Endothelial cell of umbilical vein (primary cell): Measurements from ENCODE around the gene FHOD3. TPM values are rescaled to one million over a fixed set of nuclear protein-coding genes. Genes with fewer than 3 reads are reported as not detected.

Source experiments
- BruUV-seq: library from RNA; stranded (reverse); fragments of 400-500 nt; replicated peaks from 2 replicates; lab custom pipeline; 2021; lab: Mats Ljungman, UMichigan
- CTCF ChIA-PET: fragments of 300-600, 350-600 bp; sonication (Branson Sonifier 250); formaldehyde crosslinking; loops from one replicate; lab custom pipeline; 2021; ENCODE audit warnings: antibody characterized with exemption, inconsistent platforms; lab: Charles Lee
- POLR2A ChIA-PET: fragments of 300-600, 350-600 bp; sonication (Branson Sonifier 250); formaldehyde crosslinking; loops from one replicate; lab custom pipeline; 2021; ENCODE audit warnings: antibody characterized with exemption, inconsistent platforms; lab: Charles Lee
- DNase-seq: peaks from one replicate; pipeline ENCODE4 v3.0.0-alpha.2; 2011; ENCODE audit warnings: low read depth, low spot score
- FAIRE-seq: peaks from 2 replicates; lab custom pipeline; 2011; peaks lifted over from hg19 to GRCh38; lab: Jason Lieb, UNC
- H2AFZ ChIP-seq: 2 replicates; pipeline ENCODE4 v1.6.0; 2012; ENCODE audit warnings: low read depth, low read length, control low read depth, inconsistent platforms
- H3K27ac ChIP-seq: 2 replicates; pipeline ENCODE4 v1.5.1; 2011; ENCODE audit warnings: low read depth, mild to moderate bottlenecking, control low read depth, low read length, moderate library complexity; ENCODE audit not compliant: insufficient read depth
- H3K27me3 ChIP-seq, 2 experiments: 2 replicates each; pipeline versions ENCODE4 v1.6.0 to v1.6.1; 2011; ENCODE audit warnings: low read length in 2 of 2, mixed read lengths in 1 of 2; ENCODE audit not compliant: control insufficient read depth in 2 of 2, insufficient read depth in 2 of 2
- H3K36me3 ChIP-seq, 2 experiments: 2 replicates in 1 of 2; 3 replicates in 1 of 2; pipeline ENCODE4 v1.5.1; 2011; ENCODE audit warnings: low read length in 2 of 2, mild to moderate bottlenecking in 1 of 2, moderate library complexity in 1 of 2; ENCODE audit not compliant: control insufficient read depth in 2 of 2, insufficient read depth in 2 of 2; ENCODE audit errors: extremely low read depth in 1 of 2
- H3K4me1 ChIP-seq: 3 replicates; pipeline ENCODE4 v1.5.1; 2011; ENCODE audit warnings: mild to moderate bottlenecking, low read length; ENCODE audit not compliant: control insufficient read depth, insufficient read depth; ENCODE audit errors: extremely low read depth
- H3K4me2 ChIP-seq: 2 replicates; pipeline ENCODE4 v1.6.1; 2011; ENCODE audit warnings: low read length, control low read depth, mixed read lengths; ENCODE audit not compliant: insufficient read depth
- H3K4me3 ChIP-seq, 3 experiments: fragments of 200-600 bp in 1 of 3; sonication (generic), shearing (Covaris generic) in 1 of 3; replicated peaks in 1 of 3; 2 replicates each; pipeline ENCODE4 v1.5.1; 2011 to 2016; ENCODE audit warnings: control low read depth in 3 of 3, low read length in 3 of 3, mild to moderate bottlenecking in 2 of 3, inconsistent platforms in 1 of 3, low read depth in 1 of 3, moderate library complexity in 1 of 3; ENCODE audit not compliant: insufficient read depth in 1 of 3
- H3K79me2 ChIP-seq: 2 replicates; pipeline ENCODE4 v1.6.0; 2012; ENCODE audit warnings: low read length, inconsistent platforms; ENCODE audit not compliant: control insufficient read depth, insufficient read depth
- H3K9ac ChIP-seq: replicated peaks from 2 replicates; pipeline ENCODE3; 2011; ENCODE audit warnings: low read length, control low read depth; ENCODE audit not compliant: insufficient read depth; ENCODE audit errors: extremely low read depth
- H3K9me1 ChIP-seq: replicated peaks from 3 replicates; pipeline ENCODE4 v1.6.0; 2011; ENCODE audit warnings: mild to moderate bottlenecking, low read length; ENCODE audit not compliant: control insufficient read depth, insufficient read depth; ENCODE audit errors: extremely low read depth
- H3K9me3 ChIP-seq: replicated peaks from 2 replicates; pipeline ENCODE4 v1.5.1; 2012; ENCODE audit warnings: low read length, inconsistent platforms; ENCODE audit not compliant: control insufficient read depth, insufficient read depth
- H4K20me1 ChIP-seq: replicated peaks from 2 replicates; pipeline ENCODE3; 2011; ENCODE audit warnings: mild to moderate bottlenecking, low read length; ENCODE audit not compliant: control insufficient read depth, insufficient read depth; ENCODE audit errors: extremely low read depth
- EZH2 ChIP-seq: IDR thresholded peaks from 2 replicates; pipeline ENCODE4 v1.6.1; 2012; ENCODE audit warnings: borderline replicate concordance, low read depth, mild to moderate bottlenecking, moderate library complexity, low read length, inconsistent platforms; ENCODE audit not compliant: severe bottlenecking
- FOS ChIP-seq: IDR thresholded peaks from 2 replicates; pipeline ENCODE4 v1.6.1; 2011; ENCODE audit warnings: mild to moderate bottlenecking, low read length, moderate library complexity, borderline replicate concordance; ENCODE audit not compliant: insufficient read depth
- GATA2 ChIP-seq: IDR thresholded peaks from 2 replicates; pipeline ENCODE4 v1.7.0; 2011; ENCODE audit warnings: low read depth, mild to moderate bottlenecking, moderate library complexity, mixed read lengths, low read length; ENCODE audit not compliant: insufficient read length, insufficient read depth
- JUN ChIP-seq: IDR thresholded peaks from 2 replicates; pipeline ENCODE4 v1.6.1; 2011; ENCODE audit warnings: borderline replicate concordance, low read depth; ENCODE audit not compliant: insufficient read length, insufficient read depth
- MYC ChIP-seq: IDR thresholded peaks from one replicate; pipeline ENCODE4 v1.6.1; 2011; ENCODE audit warnings: mild to moderate bottlenecking, low read depth, low read length
- POLR2A ChIP-seq: IDR thresholded peaks from 2 replicates; pipeline ENCODE4 v1.6.1; 2012; ENCODE audit warnings: low read depth, mild to moderate bottlenecking, control low read depth, low read length
- POLR2AphosphoS5 ChIP-seq: IDR thresholded peaks from 2 replicates; pipeline ENCODE4 v1.6.1; 2012; ENCODE audit warnings: low read depth, mild to moderate bottlenecking, control low read depth, low read length, moderate library complexity; ENCODE audit not compliant: insufficient read depth
- dilution Hi-C: fragments of 300-500 bp; cut with MboI; formaldehyde crosslinking; loops from one replicate; pipeline ENCODE4 v1.15.0; 2019; ENCODE audit warnings: low sequenced_read_pairs; ENCODE audit not compliant: extremely low pct_ligation_motif_present
- intact Hi-C: fragments of 100-400 bp; cut with micrococcal nuclease; formaldehyde crosslinking; loops from one replicate; pipeline ENCODE4 v1.10.0; 2022
- polyA plus RNA-seq, 4 experiments: library from polyadenylated mRNA; depleted of rRNA in 3 of 4; stranded (reverse) in 3 of 4; unstranded in 1 of 4; fragments of >200 nt; gene quantifications; 2 replicates each; pipeline versions ENCODE4 v1.2.1 to v1.2.3, GENCODE V29; 2011 to 2012; ENCODE audit warnings: missing spikeins in 1 of 4
- total RNA-seq: library from RNA; stranded (reverse); gene quantifications from 2 replicates; pipeline ENCODE4 v1.2.3, GENCODE V29; 2021
- TF ChIP-seq, protein P1 (sequence below): IDR thresholded peaks from 2 replicates; pipeline ENCODE4 v1.6.1; 2011; ENCODE audit not compliant: insufficient read depth, insufficient read length
- TF ChIP-seq, protein P2 (sequence below), 2 donors: IDR thresholded peaks; 1 replicate in 1 of 2; 2 replicates in 1 of 2; pipeline ENCODE4 v1.5.1; 2011; ENCODE audit warnings: low read length in 2 of 2, mild to moderate bottlenecking in 2 of 2, moderate library complexity in 2 of 2, control low read depth in 1 of 2, inconsistent platforms in 1 of 2, low read depth in 1 of 2; ENCODE audit not compliant: insufficient read depth in 1 of 2; ENCODE audit errors: extremely low read depth in 1 of 2

Gene FHOD3
- total and polyA plus RNA-seq, 2 donors (not counting 3 experiments of a cell fraction or from before 2014, with no cell fraction given) = 0.06 to 1.5 TPM

DNA sequence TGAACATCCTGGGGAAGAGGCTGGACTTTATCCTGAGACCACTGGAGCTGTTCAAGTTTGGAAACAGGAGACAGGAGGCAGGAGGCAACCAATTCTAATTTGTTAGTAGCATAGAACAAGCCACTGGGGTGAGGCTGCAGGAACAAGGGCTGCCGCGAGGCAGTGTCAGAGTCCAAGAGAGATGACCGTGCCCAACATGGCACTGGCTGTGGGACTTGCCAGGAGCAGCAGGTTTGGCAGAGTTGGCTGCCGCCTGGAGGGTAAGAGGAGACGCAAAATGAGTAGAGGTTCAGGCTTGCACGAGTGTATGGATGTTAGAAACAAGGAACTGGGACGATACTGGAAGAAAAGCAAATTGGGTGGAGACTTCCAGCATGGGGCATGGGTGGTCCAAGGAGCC, 362.8 kb downstream of the FHOD3 start:
- no peaks in the 10 kb centered on the region for H4K20me1 ChIP-seq
- dilution Hi-C loops (no loop called here), intact Hi-C loops (no loop called here)
- no peak overlapping the region for H3K4me2 ChIP-seq
- H3K27ac ChIP-seq = no peak overlapping the region
- no peak overlapping the region for H2AFZ ChIP-seq
- ChIA-PET POLR2A (no interaction called here), CTCF (no interaction called here)
- FAIRE-seq (no peak), DNase-seq (no peak)
- no peaks in the 10 kb centered on the region for H3K36me3 ChIP-seq
- no TSS peak for BruUV-seq
- H3K79me2 ChIP-seq = no peaks in the 10 kb centered on the region
- H3K4me1 ChIP-seq = no peaks in the 10 kb centered on the region
- no peaks in the 10 kb centered on the region for H3K27me3 ChIP-seq
- H3K9ac ChIP-seq = no peak overlapping the region
- no peaks in the 10 kb centered on the region for H3K9me3 ChIP-seq
- TF ChIP-seq FOS = no peak
- TF ChIP-seq, protein P1, sequence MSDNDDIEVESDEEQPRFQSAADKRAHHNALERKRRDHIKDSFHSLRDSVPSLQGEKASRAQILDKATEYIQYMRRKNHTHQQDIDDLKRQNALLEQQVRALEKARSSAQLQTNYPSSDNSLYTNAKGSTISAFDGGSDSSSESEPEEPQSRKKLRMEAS = no peak
- TF ChIP-seq, protein P2, sequence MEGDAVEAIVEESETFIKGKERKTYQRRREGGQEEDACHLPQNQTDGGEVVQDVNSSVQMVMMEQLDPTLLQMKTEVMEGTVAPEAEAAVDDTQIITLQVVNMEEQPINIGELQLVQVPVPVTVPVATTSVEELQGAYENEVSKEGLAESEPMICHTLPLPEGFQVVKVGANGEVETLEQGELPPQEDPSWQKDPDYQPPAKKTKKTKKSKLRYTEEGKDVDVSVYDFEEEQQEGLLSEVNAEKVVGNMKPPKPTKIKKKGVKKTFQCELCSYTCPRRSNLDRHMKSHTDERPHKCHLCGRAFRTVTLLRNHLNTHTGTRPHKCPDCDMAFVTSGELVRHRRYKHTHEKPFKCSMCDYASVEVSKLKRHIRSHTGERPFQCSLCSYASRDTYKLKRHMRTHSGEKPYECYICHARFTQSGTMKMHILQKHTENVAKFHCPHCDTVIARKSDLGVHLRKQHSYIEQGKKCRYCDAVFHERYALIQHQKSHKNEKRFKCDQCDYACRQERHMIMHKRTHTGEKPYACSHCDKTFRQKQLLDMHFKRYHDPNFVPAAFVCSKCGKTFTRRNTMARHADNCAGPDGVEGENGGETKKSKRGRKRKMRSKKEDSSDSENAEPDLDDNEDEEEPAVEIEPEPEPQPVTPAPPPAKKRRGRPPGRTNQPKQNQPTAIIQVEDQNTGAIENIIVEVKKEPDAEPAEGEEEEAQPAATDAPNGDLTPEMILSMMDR (IDR thresholded peaks at IDR 0.05; ENCODE audit: extremely low read depth in 1 of 2, insufficient read depth in 1 of 2, low read depth in 1 of 2, low read length in 2 of 2) = no peak
- TF ChIP-seq MYC = no peak
- TF ChIP-seq EZH2 = no peak
- no peak for TF ChIP-seq POLR2A
- no peak overlapping the region for H3K4me3 ChIP-seq
- no peaks in the 10 kb centered on the region for H3K9me1 ChIP-seq

DNA sequence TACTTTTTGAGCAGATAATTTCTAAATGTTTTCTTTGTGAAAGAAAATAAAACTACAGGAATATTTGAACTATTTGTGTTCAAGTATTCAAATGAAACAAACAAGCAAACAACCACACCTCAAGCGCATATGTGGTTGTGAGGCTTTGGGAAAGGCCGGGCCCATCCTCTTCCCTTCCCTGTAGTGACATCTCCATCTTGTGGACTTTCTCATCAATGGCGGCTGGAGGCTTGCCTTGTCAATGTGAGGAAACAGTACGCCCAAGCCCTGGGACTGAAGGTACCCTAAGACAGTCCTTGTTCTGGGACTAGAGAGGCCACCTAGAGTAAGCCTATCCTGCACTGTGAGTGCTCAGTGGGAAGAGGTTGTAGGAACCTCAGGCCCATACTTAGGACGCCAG, 364.5 kb downstream of the FHOD3 start:
- FAIRE-seq (no peak), DNase-seq (no peak)
- dilution Hi-C loops = no loop called here
- Histone ChIP-seq H3K27me3 (no peaks in the 10 kb centered on the region), H3K4me2 (no peak overlapping the region), H3K4me3 (no peak overlapping the region), H3K9me1 (no peaks in the 10 kb centered on the region), H2AFZ (no peak overlapping the region), H3K9me3 (no peaks in the 10 kb centered on the region), H4K20me1 (no peaks in the 10 kb centered on the region), H3K4me1 (no peaks in the 10 kb centered on the region), H3K79me2 (no peaks in the 10 kb centered on the region), H3K27ac (no peak overlapping the region), H3K9ac (no peak overlapping the region), H3K36me3 (no peaks in the 10 kb centered on the region)
- POLR2A ChIA-PET = no interaction called here
- TF ChIP-seq EZH2 (no peak), MYC (no peak), POLR2AphosphoS5 (no peak), GATA2 (no peak), JUN (no peak), FOS (no peak), POLR2A (no peak)
- TF ChIP-seq, protein P1 = no peak
- TF ChIP-seq, protein P2 (IDR thresholded peaks at IDR 0.05; ENCODE audit: extremely low read depth in 1 of 2, insufficient read depth in 1 of 2, low read depth in 1 of 2, low read length in 2 of 2) = no peak
- intact Hi-C loops = no loop called here
- CTCF ChIA-PET = no interaction called here
- no TSS peak for BruUV-seq
